Measurements from ENCODE around the gene REST. TPM values are rescaled to one million over a fixed set of nuclear protein-coding genes. Genes with fewer than 3 reads are reported as not detected.
A peak's percentile ranks its signal among the peaks of the same experiment; 100 is the strongest.

REST gene, protein sequence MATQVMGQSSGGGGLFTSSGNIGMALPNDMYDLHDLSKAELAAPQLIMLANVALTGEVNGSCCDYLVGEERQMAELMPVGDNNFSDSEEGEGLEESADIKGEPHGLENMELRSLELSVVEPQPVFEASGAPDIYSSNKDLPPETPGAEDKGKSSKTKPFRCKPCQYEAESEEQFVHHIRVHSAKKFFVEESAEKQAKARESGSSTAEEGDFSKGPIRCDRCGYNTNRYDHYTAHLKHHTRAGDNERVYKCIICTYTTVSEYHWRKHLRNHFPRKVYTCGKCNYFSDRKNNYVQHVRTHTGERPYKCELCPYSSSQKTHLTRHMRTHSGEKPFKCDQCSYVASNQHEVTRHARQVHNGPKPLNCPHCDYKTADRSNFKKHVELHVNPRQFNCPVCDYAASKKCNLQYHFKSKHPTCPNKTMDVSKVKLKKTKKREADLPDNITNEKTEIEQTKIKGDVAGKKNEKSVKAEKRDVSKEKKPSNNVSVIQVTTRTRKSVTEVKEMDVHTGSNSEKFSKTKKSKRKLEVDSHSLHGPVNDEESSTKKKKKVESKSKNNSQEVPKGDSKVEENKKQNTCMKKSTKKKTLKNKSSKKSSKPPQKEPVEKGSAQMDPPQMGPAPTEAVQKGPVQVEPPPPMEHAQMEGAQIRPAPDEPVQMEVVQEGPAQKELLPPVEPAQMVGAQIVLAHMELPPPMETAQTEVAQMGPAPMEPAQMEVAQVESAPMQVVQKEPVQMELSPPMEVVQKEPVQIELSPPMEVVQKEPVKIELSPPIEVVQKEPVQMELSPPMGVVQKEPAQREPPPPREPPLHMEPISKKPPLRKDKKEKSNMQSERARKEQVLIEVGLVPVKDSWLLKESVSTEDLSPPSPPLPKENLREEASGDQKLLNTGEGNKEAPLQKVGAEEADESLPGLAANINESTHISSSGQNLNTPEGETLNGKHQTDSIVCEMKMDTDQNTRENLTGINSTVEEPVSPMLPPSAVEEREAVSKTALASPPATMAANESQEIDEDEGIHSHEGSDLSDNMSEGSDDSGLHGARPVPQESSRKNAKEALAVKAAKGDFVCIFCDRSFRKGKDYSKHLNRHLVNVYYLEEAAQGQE
- total RNA-seq = 10 to 100 TPM; 27.8 to 31.9 TPM

DNA sequence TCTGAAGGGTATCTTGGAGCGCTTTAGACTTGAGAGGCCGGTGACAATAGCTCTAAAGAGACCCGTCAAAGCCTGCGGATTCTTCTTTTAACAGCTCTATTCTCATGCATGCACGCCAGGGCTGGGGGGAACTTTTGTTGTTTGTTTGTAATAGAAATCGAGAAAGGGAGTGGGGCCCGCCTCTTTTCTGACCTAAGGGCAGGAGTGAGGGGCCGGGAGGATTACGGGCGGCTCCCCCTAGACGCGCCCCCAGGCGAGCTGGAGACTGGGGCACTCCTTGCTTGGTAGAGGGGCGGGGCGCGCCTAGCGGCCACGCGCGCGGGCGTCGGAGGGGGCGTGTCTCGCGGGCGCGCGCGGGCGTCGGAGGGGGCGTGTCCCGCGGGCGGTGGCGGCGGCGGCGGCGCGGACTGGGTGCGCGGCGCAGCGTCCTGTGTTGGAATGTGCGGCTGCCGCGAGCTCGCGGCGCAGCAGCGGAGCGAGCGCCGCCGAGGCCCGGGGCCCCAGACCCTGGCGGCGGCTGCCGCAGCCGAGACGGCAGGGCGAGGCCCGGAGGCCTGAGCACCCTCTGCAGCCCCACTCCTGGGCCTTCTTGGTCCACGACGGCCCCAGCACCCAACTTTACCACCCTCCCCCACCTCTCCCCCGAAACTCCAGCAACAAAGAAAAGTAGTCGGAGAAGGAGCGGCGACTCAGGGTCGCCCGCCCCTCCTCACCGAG lies at the start of gene REST:
Gene REST, plus strand, starts transcription at position 412 of the 717 bp plus-strand sequence. CDS start 2,739 bp downstream, outside the sequence.
- H3K36me3 ChIP-seq = no peaks in the 10 kb centered on the region
- TF ChIP-seq, protein P1, sequence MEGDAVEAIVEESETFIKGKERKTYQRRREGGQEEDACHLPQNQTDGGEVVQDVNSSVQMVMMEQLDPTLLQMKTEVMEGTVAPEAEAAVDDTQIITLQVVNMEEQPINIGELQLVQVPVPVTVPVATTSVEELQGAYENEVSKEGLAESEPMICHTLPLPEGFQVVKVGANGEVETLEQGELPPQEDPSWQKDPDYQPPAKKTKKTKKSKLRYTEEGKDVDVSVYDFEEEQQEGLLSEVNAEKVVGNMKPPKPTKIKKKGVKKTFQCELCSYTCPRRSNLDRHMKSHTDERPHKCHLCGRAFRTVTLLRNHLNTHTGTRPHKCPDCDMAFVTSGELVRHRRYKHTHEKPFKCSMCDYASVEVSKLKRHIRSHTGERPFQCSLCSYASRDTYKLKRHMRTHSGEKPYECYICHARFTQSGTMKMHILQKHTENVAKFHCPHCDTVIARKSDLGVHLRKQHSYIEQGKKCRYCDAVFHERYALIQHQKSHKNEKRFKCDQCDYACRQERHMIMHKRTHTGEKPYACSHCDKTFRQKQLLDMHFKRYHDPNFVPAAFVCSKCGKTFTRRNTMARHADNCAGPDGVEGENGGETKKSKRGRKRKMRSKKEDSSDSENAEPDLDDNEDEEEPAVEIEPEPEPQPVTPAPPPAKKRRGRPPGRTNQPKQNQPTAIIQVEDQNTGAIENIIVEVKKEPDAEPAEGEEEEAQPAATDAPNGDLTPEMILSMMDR (IDR thresholded peaks at IDR 0.05) = no peak
- H3K9ac ChIP-seq (ENCODE audit: low read depth in 2 of 2, low read length in 2 of 2) = peak within 1 kb of the TSS; percentile 71 to 87
- DNase-seq = peak; percentile 83
- peaks cover 10% of the 10 kb centered on the region for H3K4me1 ChIP-seq
- H3K27ac ChIP-seq = peak within 1 kb of the TSS; percentile 89
- H3K4me3 ChIP-seq = peak within 1 kb of the TSS; percentile 82
- H3K9me3 ChIP-seq = no peaks in the 10 kb centered on the region
- no peaks in the 10 kb centered on the region for H3K27me3 ChIP-seq
- intact Hi-C loops (cut with DNase I) = no loop called here

DNA sequence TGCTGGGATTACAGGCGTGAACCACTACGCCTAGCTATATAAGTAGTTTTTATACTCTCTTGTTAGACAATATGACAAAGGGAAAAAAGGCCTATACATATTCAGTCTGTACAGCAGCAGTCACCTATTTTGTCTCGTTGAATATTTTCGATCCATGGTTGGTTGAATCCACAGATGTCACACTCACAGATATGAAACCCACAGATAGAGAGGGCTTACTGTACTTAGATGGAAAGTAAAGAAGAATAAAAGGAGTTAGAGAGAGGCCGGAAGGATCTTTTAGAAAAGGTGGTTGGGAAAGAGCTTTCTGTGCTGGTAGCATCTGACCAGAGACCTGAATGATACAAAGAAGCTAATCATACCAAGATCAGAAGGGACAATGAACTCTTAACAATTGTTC lies 47.9 kb upstream of the REST start:
- no peaks in the 10 kb centered on the region for H3K4me1 ChIP-seq
- H3K9me3 ChIP-seq = no peaks in the 10 kb centered on the region
- no peak overlapping the region for H3K9ac ChIP-seq (ENCODE audit: low read depth in 2 of 2, low read length in 2 of 2)
- TF ChIP-seq, protein P1 (IDR thresholded peaks at IDR 0.05) = no peak
- no peaks in the 10 kb centered on the region for H3K36me3 ChIP-seq
- intact Hi-C loops (cut with DNase I) = no loop called here
- H3K27me3 ChIP-seq = no peaks in the 10 kb centered on the region
- H3K27ac ChIP-seq = no peak overlapping the region
- DNase-seq = no peak
- no peak overlapping the region for H3K4me3 ChIP-seq

DNA sequence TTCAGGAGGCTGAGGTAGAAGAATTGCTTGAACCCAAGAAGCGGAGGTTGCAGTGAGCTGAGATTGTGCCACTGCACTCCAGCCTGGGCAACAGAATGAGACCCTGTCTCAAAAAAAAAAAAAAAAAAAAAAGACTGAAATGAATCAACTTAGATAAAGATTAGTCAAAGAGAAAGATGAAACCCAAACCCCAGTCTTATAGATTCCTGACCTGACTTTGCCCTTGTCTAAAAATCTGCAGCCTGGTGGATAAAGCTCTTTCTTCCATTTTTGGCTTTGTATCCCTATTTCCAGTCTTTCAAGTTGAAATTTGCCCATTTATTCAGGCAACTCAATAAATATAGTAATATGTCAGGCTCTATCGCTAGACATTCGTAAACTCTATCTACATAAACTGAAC lies 46.9 kb upstream of the REST start:
- Histone ChIP-seq H3K9me3 (no peaks in the 10 kb centered on the region), H3K27ac (no peak overlapping the region), H3K9ac (ENCODE audit: low read depth in 2 of 2, low read length in 2 of 2) (no peak overlapping the region), H3K27me3 (no peaks in the 10 kb centered on the region), H3K4me3 (no peak overlapping the region), H3K36me3 (no peaks in the 10 kb centered on the region), H3K4me1 (no peaks in the 10 kb centered on the region)
- DNase-seq = no peak
- intact Hi-C loops (cut with DNase I) = no loop called here
- TF ChIP-seq, protein P1 (IDR thresholded peaks at IDR 0.05) = no peak

DNA sequence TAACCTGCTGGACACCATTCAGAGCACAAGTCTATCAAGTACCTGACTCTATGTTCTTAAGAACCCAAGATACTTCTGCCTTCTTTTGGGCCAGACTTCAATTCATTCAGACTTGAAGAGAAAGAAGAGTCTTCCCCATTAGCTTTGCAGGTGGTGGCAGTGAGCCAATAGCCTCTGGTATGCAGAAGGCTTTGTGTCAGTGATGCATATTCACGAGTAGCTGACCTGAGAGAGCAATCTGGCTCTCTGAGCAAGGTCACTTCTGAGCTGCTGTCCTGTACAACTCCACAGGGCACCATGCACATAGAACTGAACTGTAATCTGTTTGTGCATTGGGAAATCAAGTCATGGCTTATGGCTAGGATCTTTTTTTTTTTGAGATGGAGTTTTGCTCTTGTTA lies 46.3 kb upstream of the REST start:
- Histone ChIP-seq H3K36me3 (no peaks in the 10 kb centered on the region), H3K4me1 (no peaks in the 10 kb centered on the region), H3K9me3 (no peaks in the 10 kb centered on the region), H3K27me3 (no peaks in the 10 kb centered on the region), H3K9ac (ENCODE audit: low read depth in 2 of 2, low read length in 2 of 2) (no peak overlapping the region), H3K4me3 (no peak overlapping the region), H3K27ac (no peak overlapping the region)
- no peak for DNase-seq
- intact Hi-C loops (cut with DNase I) = no loop called here
- TF ChIP-seq, protein P1 (IDR thresholded peaks at IDR 0.05) = no peak
